Calu3 (cell line): ENCODE measurements around the gene KRTAP10-10. TPM values are rescaled to one million over a fixed set of nuclear protein-coding genes. Genes with fewer than 3 reads are reported as not detected.
"Not testable (repeated sequence)": the region's sequence is repeated elsewhere in the genome, so short reads cannot be mapped to it uniquely, and the experiment has no call there.

Experiments
- BruUV-seq: library from RNA; stranded (reverse); fragments of 400-500 nt; replicated peaks from 2 replicates; lab custom pipeline; 2021; lab: Mats Ljungman, UMichigan
- CTCF ChIA-PET: fragments of 300-600 bp; sonication (Branson Sonifier 250); formaldehyde crosslinking; loops from one replicate; lab custom pipeline; 2022; ENCODE audit warnings: antibody characterized with exemption; lab: Charles Lee
- DNase-seq: peaks from one replicate; pipeline ENCODE4 v3.0.0; 2022
- H3K27ac Mint-ChIP-seq: one replicate; pipeline ENCODE4 v1.8.0; 2022; ENCODE audit warnings: mixed read lengths; ENCODE audit not compliant: unreplicated experiment
- H3K27me3 Mint-ChIP-seq: one replicate; pipeline ENCODE4 v1.8.0; 2022; ENCODE audit warnings: mixed read lengths; ENCODE audit not compliant: unreplicated experiment
- H3K36me3 Mint-ChIP-seq: one replicate; pipeline ENCODE4 v1.8.0; 2022; ENCODE audit warnings: mild to moderate bottlenecking, moderate library complexity, mixed read lengths; ENCODE audit not compliant: insufficient read depth, unreplicated experiment
- H3K4me1 Mint-ChIP-seq: one replicate; pipeline ENCODE4 v1.8.0; 2022; ENCODE audit warnings: mild to moderate bottlenecking, low read depth, mixed read lengths; ENCODE audit not compliant: unreplicated experiment
- H3K4me3 Mint-ChIP-seq: one replicate; pipeline ENCODE4 v1.8.0; 2022; ENCODE audit warnings: mild to moderate bottlenecking, low read depth, moderate library complexity, mixed read lengths; ENCODE audit not compliant: unreplicated experiment
- H3K9me3 Mint-ChIP-seq: one replicate; pipeline ENCODE4 v1.8.0; 2022; ENCODE audit warnings: low read depth, mixed read lengths; ENCODE audit not compliant: unreplicated experiment
- CTCF ChIP-seq: fragments of 200-600 bp; IDR thresholded peaks from one replicate; pipeline ENCODE4 v1.8.0; 2022; ENCODE audit warnings: antibody characterized with exemption; ENCODE audit not compliant: unreplicated experiment
- intact Hi-C: fragments of 100-400 bp; cut with micrococcal nuclease; formaldehyde crosslinking; loops from one replicate; pipeline ENCODE4 v1.10.0; 2022; ENCODE audit not compliant: unreplicated experiment
- total RNA-seq: library from RNA; stranded (reverse); gene quantifications from 2 replicates; pipeline ENCODE4 v1.2.3, GENCODE V29; 2022

Gene KRTAP10-10
- total RNA-seq, 1 experiment from 2014 or later: not detected

- Mint-ChIP-seq H3K27ac (no peak overlapping the region), H3K4me1 (no peaks in the 10 kb centered on the region), H3K4me3 (no peak overlapping the region), H3K36me3 (no peaks in the 10 kb centered on the region), H3K9me3 (peaks cover 21% of the 10 kb centered on the region), H3K27me3 (peaks cover 72% of the 10 kb centered on the region)
- CTCF ChIA-PET: interaction anchor here (1.1 kb wide), 1 partner anchor 16 kb away, joined by 3 read pairs; no protein-coding TSS in a partner anchor
- intact Hi-C loops: no loop called here
- no peak for TF ChIP-seq CTCF
- BruUV-seq: no TSS peak
- no peak for DNase-seq
Observed at GRCh38 chr21:44628707-44629391, 8.3 kb upstream of the KRTAP10-10 start.

GRCh38 chr21:44630440-44630839 is 6.7 kb upstream of the KRTAP10-10 start:
- H3K4me3 Mint-ChIP-seq: no peak overlapping the region
- no peaks in the 10 kb centered on the region for H3K4me1 Mint-ChIP-seq
- no peak for DNase-seq
- peaks cover 70% of the 10 kb centered on the region for H3K27me3 Mint-ChIP-seq
- no peak for TF ChIP-seq CTCF
- CTCF ChIA-PET: no interaction called here
- intact Hi-C loops: no loop called here
- BruUV-seq: no TSS peak
- H3K36me3 Mint-ChIP-seq: no peaks in the 10 kb centered on the region
- H3K9me3 Mint-ChIP-seq: peaks cover 15% of the 10 kb centered on the region
- no peak overlapping the region for H3K27ac Mint-ChIP-seq

GRCh38 chr21:44632067-44632466 is 5.1 kb upstream of the KRTAP10-10 start:
- no TSS peak for BruUV-seq
- intact Hi-C loops: no loop called here
- H3K4me3 Mint-ChIP-seq: no peak overlapping the region
- peaks cover 15% of the 10 kb centered on the region for H3K9me3 Mint-ChIP-seq
- H3K27me3 Mint-ChIP-seq: peaks cover 82% of the 10 kb centered on the region
- H3K27ac Mint-ChIP-seq: no peak overlapping the region
- TF ChIP-seq CTCF: no peak
- no peaks in the 10 kb centered on the region for H3K36me3 Mint-ChIP-seq
- H3K4me1 Mint-ChIP-seq: no peaks in the 10 kb centered on the region
- CTCF ChIA-PET: no interaction called here
- no peak for DNase-seq

GRCh38 chr21:44636209-44637017 is 743 bp upstream of the KRTAP10-10 start:
- no TSS peak for BruUV-seq
- H3K27ac Mint-ChIP-seq: no peak overlapping the region
- H3K36me3 Mint-ChIP-seq: no peaks in the 10 kb centered on the region
- no peak for DNase-seq
- TF ChIP-seq CTCF: no peak
- H3K9me3 Mint-ChIP-seq: peaks cover 14% of the 10 kb centered on the region
- intact Hi-C loops: no loop called here
- peaks cover 92% of the 10 kb centered on the region for H3K27me3 Mint-ChIP-seq
- H3K4me3 Mint-ChIP-seq: no peak overlapping the region
- CTCF ChIA-PET: no interaction called here
- H3K4me1 Mint-ChIP-seq: no peaks in the 10 kb centered on the region

- H3K9me3 Mint-ChIP-seq, CTCF ChIA-PET, DNase-seq, H3K36me3 Mint-ChIP-seq, intact Hi-C loops, H3K4me3 Mint-ChIP-seq, BruUV-seq, H3K27ac Mint-ChIP-seq, H3K4me1 Mint-ChIP-seq: not testable (repeated sequence)
- peaks cover 92% of the 10 kb centered on the region for H3K27me3 Mint-ChIP-seq
Observed at GRCh38 chr21:44637851-44638348, 744 bp downstream of the KRTAP10-10 start.

GRCh38 chr21:44638506-44639330 is 1.6 kb downstream of the KRTAP10-10 start:
- H3K9me3 Mint-ChIP-seq, H3K4me3 Mint-ChIP-seq, DNase-seq, H3K27ac Mint-ChIP-seq, H3K36me3 Mint-ChIP-seq, H3K4me1 Mint-ChIP-seq, intact Hi-C loops, CTCF ChIA-PET, BruUV-seq: not testable (repeated sequence)
- peaks cover 89% of the 10 kb centered on the region for H3K27me3 Mint-ChIP-seq
